MM.1S (cell line): ENCODE measurements around the gene GTF2H4.

Experiments used
- DNase-seq: peaks from one replicate; pipeline ENCODE4 v3.0.0-alpha.2; 2015
- H2AFZ ChIP-seq: fragments of 300-600 bp; sonication (generic); 2 replicates; pipeline ENCODE4 v1.6.0; 2016; ENCODE audit warnings: antibody characterized with exemption, low read length
- H3F3A ChIP-seq: fragments of 300-600 bp; sonication (generic); 2 replicates; pipeline ENCODE4 v1.6.1; 2016; ENCODE audit warnings: mild to moderate bottlenecking, antibody characterized with exemption, low read length, moderate library complexity, mixed read lengths; ENCODE audit not compliant: insufficient read depth
- H3K27ac ChIP-seq: fragments of 300-600 bp; sonication (generic); 2 replicates; pipeline ENCODE4 v1.5.1; 2016; ENCODE audit warnings: mild to moderate bottlenecking, low read length
- H3K27me3 ChIP-seq: fragments of 300-600 bp; sonication (generic); replicated peaks from 2 replicates; pipeline ENCODE4 v1.6.0; 2016; ENCODE audit warnings: low read length; ENCODE audit not compliant: insufficient read depth
- H3K36me3 ChIP-seq: fragments of 300-600 bp; sonication (generic); replicated peaks from 2 replicates; pipeline ENCODE4 v1.6.1; 2016; ENCODE audit warnings: mild to moderate bottlenecking, low read length, mixed read lengths; ENCODE audit not compliant: insufficient read depth
- H3K4me1 ChIP-seq: fragments of 300-600 bp; sonication (generic); 2 replicates; pipeline ENCODE4 v1.6.1; 2016; ENCODE audit warnings: low read length, mixed read lengths
- H3K4me2 ChIP-seq: fragments of 300-600 bp; sonication (generic); 2 replicates; pipeline ENCODE4 v1.6.0; 2016; ENCODE audit warnings: low read depth, low read length
- H3K4me3 ChIP-seq: fragments of 300-600 bp; sonication (generic); 2 replicates; pipeline ENCODE4 v1.5.1; 2016; ENCODE audit warnings: low read length, mixed read lengths
- H3K79me2 ChIP-seq: fragments of 300-600 bp; sonication (generic); 2 replicates; pipeline ENCODE4 v1.6.1; 2016; ENCODE audit warnings: mixed run types, low read length, mixed read lengths
- H3K9ac ChIP-seq: fragments of 300-600 bp; sonication (generic); 2 replicates; pipeline ENCODE4 v1.6.1; 2016; ENCODE audit warnings: low read length, mixed read lengths
- H3K9me2 ChIP-seq: fragments of 300-600 bp; sonication (generic); replicated peaks from 2 replicates; pipeline ENCODE4 v1.6.1; 2016; ENCODE audit warnings: mild to moderate bottlenecking, low read length, mixed read lengths; ENCODE audit not compliant: insufficient read depth
- H3K9me3 ChIP-seq: fragments of 300-600 bp; sonication (generic); replicated peaks from 2 replicates; pipeline ENCODE4 v1.6.1; 2016; ENCODE audit warnings: mild to moderate bottlenecking, low read length, mixed read lengths; ENCODE audit not compliant: insufficient read depth
- H4K20me1 ChIP-seq: fragments of 300-600 bp; sonication (generic); 2 replicates; pipeline ENCODE4 v1.6.1; 2016; ENCODE audit warnings: mild to moderate bottlenecking, low read length, moderate library complexity, mixed read lengths; ENCODE audit not compliant: insufficient read depth
- EZH2 ChIP-seq: fragments of 300-600 bp; sonication (generic); optimal IDR thresholded peaks from 2 replicates; pipeline ENCODE3; 2017; ENCODE audit warnings: low read depth, mild to moderate bottlenecking, antibody characterized with exemption, low read length, mixed read lengths
- EZH2phosphoT487 ChIP-seq: fragments of 300-600 bp; sonication (generic); IDR thresholded peaks from 2 replicates; pipeline ENCODE4 v1.6.1; 2018; ENCODE audit warnings: antibody characterized with exemption, low read length
- TF ChIP-seq, protein P1 (sequence below): fragments of 300-600 bp; sonication (generic); IDR thresholded peaks from 2 replicates; pipeline ENCODE4 v1.5.1; 2016; ENCODE audit warnings: antibody characterized with exemption, low read length, mixed read lengths

Gene GTF2H4

DNA sequence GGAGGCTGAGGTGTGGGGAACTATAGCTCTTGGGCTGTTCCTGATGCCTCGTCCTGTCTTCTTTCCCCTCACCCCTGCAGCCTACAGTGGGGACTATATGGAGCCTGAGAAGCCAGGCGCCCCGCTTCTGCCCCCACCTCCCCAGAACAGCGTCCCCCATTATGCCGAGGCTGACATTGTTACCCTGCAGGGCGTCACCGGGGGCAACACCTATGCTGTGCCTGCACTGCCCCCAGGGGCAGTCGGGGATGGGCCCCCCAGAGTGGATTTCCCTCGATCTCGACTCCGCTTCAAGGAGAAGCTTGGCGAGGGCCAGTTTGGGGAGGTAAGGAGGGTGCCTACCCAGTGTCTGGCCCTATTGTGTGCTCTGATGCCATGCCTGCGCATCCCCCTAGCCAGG is 11.5 kb upstream of the GTF2H4 start:
- TF ChIP-seq, protein P1, sequence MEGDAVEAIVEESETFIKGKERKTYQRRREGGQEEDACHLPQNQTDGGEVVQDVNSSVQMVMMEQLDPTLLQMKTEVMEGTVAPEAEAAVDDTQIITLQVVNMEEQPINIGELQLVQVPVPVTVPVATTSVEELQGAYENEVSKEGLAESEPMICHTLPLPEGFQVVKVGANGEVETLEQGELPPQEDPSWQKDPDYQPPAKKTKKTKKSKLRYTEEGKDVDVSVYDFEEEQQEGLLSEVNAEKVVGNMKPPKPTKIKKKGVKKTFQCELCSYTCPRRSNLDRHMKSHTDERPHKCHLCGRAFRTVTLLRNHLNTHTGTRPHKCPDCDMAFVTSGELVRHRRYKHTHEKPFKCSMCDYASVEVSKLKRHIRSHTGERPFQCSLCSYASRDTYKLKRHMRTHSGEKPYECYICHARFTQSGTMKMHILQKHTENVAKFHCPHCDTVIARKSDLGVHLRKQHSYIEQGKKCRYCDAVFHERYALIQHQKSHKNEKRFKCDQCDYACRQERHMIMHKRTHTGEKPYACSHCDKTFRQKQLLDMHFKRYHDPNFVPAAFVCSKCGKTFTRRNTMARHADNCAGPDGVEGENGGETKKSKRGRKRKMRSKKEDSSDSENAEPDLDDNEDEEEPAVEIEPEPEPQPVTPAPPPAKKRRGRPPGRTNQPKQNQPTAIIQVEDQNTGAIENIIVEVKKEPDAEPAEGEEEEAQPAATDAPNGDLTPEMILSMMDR: no peak
- TF ChIP-seq EZH2phosphoT487: no peak
- TF ChIP-seq EZH2: no peak
- no peaks in the 10 kb centered on the region for H4K20me1 ChIP-seq

DNA sequence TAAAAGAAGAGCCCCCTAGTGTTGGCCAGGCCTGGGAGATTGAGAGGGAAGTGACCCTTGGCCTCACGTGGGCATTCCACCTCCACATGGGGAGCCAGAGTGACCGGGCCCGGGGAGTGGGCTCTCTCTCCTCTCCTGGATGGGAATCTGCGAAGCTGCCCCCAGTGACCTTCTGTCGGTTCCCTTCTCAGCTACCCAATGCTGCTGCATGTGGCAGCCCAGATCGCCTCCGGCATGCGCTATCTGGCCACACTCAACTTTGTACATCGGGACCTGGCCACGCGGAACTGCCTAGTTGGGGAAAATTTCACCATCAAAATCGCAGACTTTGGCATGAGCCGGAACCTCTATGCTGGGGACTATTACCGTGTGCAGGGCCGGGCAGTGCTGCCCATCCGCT is 10.1 kb upstream of the GTF2H4 start:
- no peak overlapping the region for H2AFZ ChIP-seq
- no peak for TF ChIP-seq EZH2phosphoT487
- TF ChIP-seq, protein P1: no peak
- no peak for TF ChIP-seq EZH2
- no peak overlapping the region for H3K9ac ChIP-seq
- H3K9me2 ChIP-seq: no peaks in the 10 kb centered on the region
- H3K36me3 ChIP-seq: no peaks in the 10 kb centered on the region
- no peaks in the 10 kb centered on the region for H4K20me1 ChIP-seq
- H3K4me3 ChIP-seq: no peak overlapping the region
- no peak for DNase-seq
- peaks cover 73% of the 10 kb centered on the region for H3K27me3 ChIP-seq
- H3K79me2 ChIP-seq: no peaks in the 10 kb centered on the region
- H3K9me3 ChIP-seq: no peaks in the 10 kb centered on the region
- H3K4me1 ChIP-seq: no peaks in the 10 kb centered on the region
- no peaks in the 10 kb centered on the region for H3F3A ChIP-seq
- H3K4me2 ChIP-seq: no peak overlapping the region
- H3K27ac ChIP-seq: no peak overlapping the region

More for the DNA sequence above, 11.5 kb upstream of the GTF2H4 start:
- H3K9ac ChIP-seq: no peak overlapping the region
- H3K27ac ChIP-seq: no peak overlapping the region
- H3K9me2 ChIP-seq: no peaks in the 10 kb centered on the region
- H3K4me2 ChIP-seq: no peak overlapping the region
- H3F3A ChIP-seq: no peaks in the 10 kb centered on the region
- H2AFZ ChIP-seq: no peak overlapping the region
- H3K79me2 ChIP-seq: no peaks in the 10 kb centered on the region
- no peak for DNase-seq
- H3K27me3 ChIP-seq: peaks cover 84% of the 10 kb centered on the region
- no peaks in the 10 kb centered on the region for H3K9me3 ChIP-seq
- no peak overlapping the region for H3K4me3 ChIP-seq
- H3K4me1 ChIP-seq: no peaks in the 10 kb centered on the region
- H3K36me3 ChIP-seq: no peaks in the 10 kb centered on the region

DNA sequence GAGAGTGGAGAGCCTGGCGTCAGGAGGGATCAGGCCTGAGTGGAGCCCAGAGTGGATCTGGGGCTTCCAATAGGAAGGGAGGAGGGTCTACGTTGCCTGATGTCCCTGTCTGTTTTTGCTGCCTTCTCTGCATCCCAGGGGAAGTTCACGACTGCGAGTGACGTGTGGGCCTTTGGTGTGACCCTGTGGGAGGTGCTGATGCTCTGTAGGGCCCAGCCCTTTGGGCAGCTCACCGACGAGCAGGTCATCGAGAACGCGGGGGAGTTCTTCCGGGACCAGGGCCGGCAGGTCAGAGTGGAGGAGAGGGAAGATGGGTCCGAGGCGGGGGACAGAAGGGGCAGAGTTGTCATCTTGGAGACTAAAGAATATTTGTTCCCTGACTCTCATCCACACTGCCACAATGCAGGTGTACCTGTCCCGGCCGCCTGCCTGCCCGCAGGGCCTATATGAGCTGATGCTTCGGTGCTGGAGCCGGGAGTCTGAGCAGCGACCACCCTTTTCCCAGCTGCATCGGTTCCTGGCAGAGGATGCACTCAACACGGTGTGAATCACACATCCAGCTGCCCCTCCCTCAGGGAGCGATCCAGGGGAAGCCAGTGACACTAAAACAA is 9.2 kb upstream of the GTF2H4 start:
- Histone ChIP-seq H3F3A (no peaks in the 10 kb centered on the region), H4K20me1 (no peaks in the 10 kb centered on the region), H3K36me3 (no peaks in the 10 kb centered on the region), H3K9me2 (no peaks in the 10 kb centered on the region), H3K4me2 (no peak overlapping the region), H3K4me3 (no peak overlapping the region), H3K9ac (no peak overlapping the region), H3K4me1 (no peaks in the 10 kb centered on the region), H2AFZ (no peak overlapping the region), H3K9me3 (no peaks in the 10 kb centered on the region), H3K79me2 (no peaks in the 10 kb centered on the region), H3K27me3 (peaks cover 65% of the 10 kb centered on the region), H3K27ac (no peak overlapping the region)
- no peak for DNase-seq
- TF ChIP-seq EZH2: no peak
- TF ChIP-seq EZH2phosphoT487: no peak
- TF ChIP-seq, protein P1: no peak
